Measurements from ENCODE around the gene PIP5K1B. TPM values are rescaled to one million over a fixed set of nuclear protein-coding genes. Genes with fewer than 3 reads are reported as not detected.

The PIP5K1B gene
- total and polyA plus RNA-seq, 2 experiments from 2014 or later: 1.3 to 2.8 TPM

- no peak for TF ChIP-seq ZNF462 (CRISPR knock-in tag; IDR thresholded peaks at IDR 0.05)
- no peak for TF ChIP-seq ETS1 (IDR thresholded peaks at IDR 0.05)
- no peak for TF ChIP-seq CTCF (conservative IDR thresholded peaks at IDR 0.05; ENCODE audit: low read depth in 2 of 2)
- TF ChIP-seq CREB1 (CRISPR knock-in tag; IDR thresholded peaks at IDR 0.05; ENCODE audit: low read depth): no peak
These were observed 90.4 kb downstream of the PIP5K1B start (continued) for GRCh38 chr9:68795411-68795810.

- ATAC-seq (no peak), DNase-seq (ENCODE audit: low spot score) (no peak)
- Histone ChIP-seq H2AFZ (no peak overlapping the region), H3K27me3 (ENCODE audit: insufficient read depth) (no peaks in the 10 kb centered on the region), H4K20me1 (replicated peaks; ENCODE audit: insufficient read depth) (no peaks in the 10 kb centered on the region), H3F3A (replicated peaks; ENCODE audit: low read depth) (no peaks in the 10 kb centered on the region), H3K4me1 (ENCODE audit: insufficient read depth) (0 out of 2 replicates have a peak, but pooled peaks cover 7% of the 10 kb centered on the region), H3K9me2 (ENCODE audit: insufficient read depth) (peaks cover 6% of the 10 kb centered on the region), H3K79me2 (replicated peaks; ENCODE audit: insufficient read depth) (no peaks in the 10 kb centered on the region), H3K27ac (ENCODE audit: low read depth) (no peak overlapping the region), H3K4me3 (no peak overlapping the region), H3K4me2 (no peak overlapping the region), H3K36me3 (ENCODE audit: insufficient read depth) (no peaks in the 10 kb centered on the region)
- Mint-ChIP-seq H3K27me3 (ENCODE audit: insufficient read depth, low read depth, poor library complexity) (no peaks in the 10 kb centered on the region), H3K4me1 (peaks cover 10% of the 10 kb centered on the region), H3K27ac (no peak overlapping the region), H3K36me3 (ENCODE audit: low read depth) (no peaks in the 10 kb centered on the region), H3K9me3 (no peaks in the 10 kb centered on the region), H3K4me3 (no peak overlapping the region)
- TF ChIP-seq EZH2 (IDR thresholded peaks at IDR 0.05; ENCODE audit: low read depth, unreplicated experiment): no peak
- TF ChIP-seq CREB1 (CRISPR knock-in tag; IDR thresholded peaks at IDR 0.05; ENCODE audit: low read depth): no peak
- TF ChIP-seq POLR2AphosphoS5 (IDR thresholded peaks at IDR 0.05; ENCODE audit: low read depth): no peak
These were observed 92.1 kb downstream of the PIP5K1B start for GRCh38 chr9:68797116-68797515.

All from GM23338 (cell line).